H9 (cell line): ENCODE data around the gene CLK2. TPM values are rescaled to one million over a fixed set of nuclear protein-coding genes. Genes with fewer than 3 reads are reported as not detected.

Experiments
- DNase-seq: peaks from one replicate; pipeline ENCODE4 v3.0.0-alpha.2; 2017
- H2AFZ ChIP-seq: one replicate; pipeline ENCODE4 v1.6.1; 2013; ENCODE audit warnings: mild to moderate bottlenecking, low read length, control low read depth, moderate library complexity
- H2AK5ac ChIP-seq: 2 replicates; pipeline ENCODE4 v1.6.1; 2013; ENCODE audit warnings: low read length, control low read depth, mixed read lengths; ENCODE audit not compliant: insufficient read length
- H2BK120ac ChIP-seq: one replicate; pipeline ENCODE4 v1.6.1; 2013; ENCODE audit warnings: low read depth, mild to moderate bottlenecking, low read length, control low read depth, inconsistent platforms; ENCODE audit not compliant: poor library complexity, severe bottlenecking
- H2BK12ac ChIP-seq: 2 replicates; pipeline ENCODE4 v1.6.1; 2013; ENCODE audit warnings: low read length, control low read depth, mixed read lengths, low read depth; ENCODE audit not compliant: insufficient read length
- H2BK15ac ChIP-seq: 2 replicates; pipeline ENCODE4 v1.6.1; 2013; ENCODE audit warnings: low read depth, low read length, control low read depth
- H2BK20ac ChIP-seq: one replicate; pipeline ENCODE4 v1.6.1; 2013; ENCODE audit warnings: low read depth, mild to moderate bottlenecking, low read length, control low read depth, inconsistent platforms; ENCODE audit not compliant: poor library complexity, severe bottlenecking
- H2BK5ac ChIP-seq: 2 replicates; pipeline ENCODE4 v1.6.1; 2013; ENCODE audit warnings: low read length, control low read depth, mixed read lengths; ENCODE audit not compliant: insufficient read length
- H3K14ac ChIP-seq: 2 replicates; pipeline ENCODE4 v1.6.1; 2013; ENCODE audit warnings: low read length, control low read depth; ENCODE audit not compliant: insufficient read depth
- H3K18ac ChIP-seq: 2 replicates; pipeline ENCODE4 v1.6.1; 2013; ENCODE audit warnings: low read depth, mild to moderate bottlenecking, mixed read lengths, low read length, control low read depth; ENCODE audit not compliant: insufficient read length
- H3K23ac ChIP-seq: 2 replicates; pipeline ENCODE4 v1.6.1; 2013; ENCODE audit warnings: low read length, control low read depth, mixed read lengths, low read depth; ENCODE audit not compliant: insufficient read length
- H3K23me2 ChIP-seq: 2 replicates; pipeline ENCODE4 v1.6.1; 2013; ENCODE audit warnings: low read depth, mild to moderate bottlenecking, mixed read lengths, low read length, control low read depth; ENCODE audit not compliant: insufficient read length, poor library complexity, severe bottlenecking
- H3K27ac ChIP-seq: 2 replicates; pipeline ENCODE4 v1.5.1; 2013; ENCODE audit warnings: low read length, control low read depth, mixed read lengths, low read depth; ENCODE audit not compliant: insufficient read length
- H3K27me3 ChIP-seq: 2 replicates; pipeline ENCODE4 v1.6.1; 2013; ENCODE audit warnings: low read length, control low read depth, inconsistent platforms; ENCODE audit not compliant: insufficient read depth
- H3K4ac ChIP-seq: 2 replicates; pipeline ENCODE4 v1.6.1; 2013; ENCODE audit warnings: low read depth, mild to moderate bottlenecking, control low read depth, inconsistent platforms, low read length, moderate library complexity
- H3K4me1 ChIP-seq: 2 replicates; pipeline ENCODE4 v1.6.1; 2013; ENCODE audit warnings: low read length, control low read depth, inconsistent platforms; ENCODE audit not compliant: insufficient read depth
- H3K4me2 ChIP-seq: 2 replicates; pipeline ENCODE4 v1.6.1; 2013; ENCODE audit warnings: low read length, control low read depth, mixed read lengths; ENCODE audit not compliant: insufficient read length, insufficient read depth
- H3K56ac ChIP-seq: 2 replicates; pipeline ENCODE4 v1.6.1; 2013; ENCODE audit warnings: low read depth, mild to moderate bottlenecking, mixed read lengths, low read length, control low read depth; ENCODE audit not compliant: insufficient read length
- H3K79me1 ChIP-seq: 2 replicates; pipeline ENCODE4 v1.6.1; 2013; ENCODE audit warnings: low read depth, mild to moderate bottlenecking, moderate library complexity, low read length, control low read depth, inconsistent platforms; ENCODE audit not compliant: insufficient read depth, poor library complexity, severe bottlenecking
- H3K79me2 ChIP-seq: 2 replicates; pipeline ENCODE4 v1.6.1; 2013; ENCODE audit warnings: low read length, control low read depth, inconsistent platforms; ENCODE audit not compliant: insufficient read depth
- H3K9ac ChIP-seq: 2 replicates; pipeline ENCODE4 v1.6.1; 2013; ENCODE audit warnings: low read length, control low read depth, mixed read lengths; ENCODE audit not compliant: insufficient read length; ENCODE audit errors: extremely low read depth
- H3K9me3 ChIP-seq: one replicate; pipeline ENCODE4 v1.6.1; 2013; ENCODE audit warnings: low read depth, low read length, inconsistent platforms; ENCODE audit not compliant: control insufficient read depth
- H3T11ph ChIP-seq: one replicate; pipeline ENCODE4 v1.6.1; 2013; ENCODE audit warnings: mild to moderate bottlenecking, low read length, control low read depth, inconsistent platforms
- H4K20me1 ChIP-seq: one replicate; pipeline ENCODE4 v1.6.1; 2013; ENCODE audit not compliant: control insufficient read depth, insufficient read length, insufficient read depth
- H4K5ac ChIP-seq: 2 replicates; pipeline ENCODE4 v1.6.1; 2013; ENCODE audit warnings: low read depth, mild to moderate bottlenecking, mixed read lengths, low read length, control low read depth; ENCODE audit not compliant: insufficient read length
- H4K8ac ChIP-seq: replicated peaks from 2 replicates; pipeline ENCODE4 v1.6.1; 2013; ENCODE audit warnings: low read length, control low read depth, mixed read lengths, low read depth; ENCODE audit not compliant: insufficient read length
- H4K91ac ChIP-seq: 2 replicates; pipeline ENCODE4 v1.6.1; 2013; ENCODE audit warnings: low read depth, mild to moderate bottlenecking, moderate library complexity, mixed read lengths, low read length, control low read depth; ENCODE audit not compliant: insufficient read length
- H3K27ac Mint-ChIP-seq, 3 experiments: 2 replicates in 2 of 3; 3 replicates in 1 of 3; pipeline ENCODE4 v1.8.0; 2020 to 2021; ENCODE audit warnings: mixed read lengths in 3 of 3, mild to moderate bottlenecking in 1 of 3, moderate library complexity in 1 of 3
- H3K27me3 Mint-ChIP-seq: 2 replicates; pipeline ENCODE4 v1.8.0; 2021; ENCODE audit warnings: low read depth, mild to moderate bottlenecking, moderate library complexity, mixed read lengths
- H3K36me3 Mint-ChIP-seq, 3 experiments: 2 replicates in 2 of 3; 3 replicates in 1 of 3; pipeline ENCODE4 v1.8.0; 2020 to 2021; ENCODE audit warnings: low read depth in 3 of 3, mixed read lengths in 3 of 3; ENCODE audit not compliant: insufficient read depth in 1 of 3
- H3K4me1 Mint-ChIP-seq, 2 experiments: 2 replicates each; pipeline ENCODE4 v1.8.0; 2020; ENCODE audit warnings: mixed read lengths in 2 of 2
- H3K4me3 Mint-ChIP-seq, 2 experiments: 2 replicates in 1 of 2; 3 replicates in 1 of 2; pipeline ENCODE4 v1.8.0; 2020 to 2021; ENCODE audit warnings: mild to moderate bottlenecking in 2 of 2, mixed read lengths in 2 of 2, moderate library complexity in 1 of 2
- H3K9me3 Mint-ChIP-seq, 2 experiments: 2 replicates in 1 of 2; 3 replicates in 1 of 2; pipeline ENCODE4 v1.8.0; 2020; ENCODE audit warnings: mild to moderate bottlenecking in 2 of 2, mixed read lengths in 2 of 2, moderate library complexity in 1 of 2
- WGBS: extraction: QIAGEN DNeasy Blood & Tissue Kit; methylation state at CpG from one replicate; pipeline ENCODE4 v1.1.7; 2013; ENCODE audit warnings: missing lambda C conversion rate, low lambda C conversion rate, mixed read lengths; ENCODE audit not compliant: insufficient read length; ENCODE audit errors: extremely low coverage; 5-methylcytosine and 5-hydroxymethylcytosine counted together
- total RNA-seq: library from RNA; stranded (reverse); gene quantifications from 2 replicates; pipeline ENCODE4 v1.2.1, GENCODE V29; 2021
- TF ChIP-seq, protein P1 (sequence below): fragments of 200-600 bp; sonication (generic); conservative IDR thresholded peaks from 3 replicates; pipeline ENCODE4 v1.8.0; 2021; ENCODE audit warnings: antibody characterized with exemption, mild to moderate bottlenecking

The CLK2 gene
- total RNA-seq, 1 experiment from 2014 or later = 77.5 TPM

DNA sequence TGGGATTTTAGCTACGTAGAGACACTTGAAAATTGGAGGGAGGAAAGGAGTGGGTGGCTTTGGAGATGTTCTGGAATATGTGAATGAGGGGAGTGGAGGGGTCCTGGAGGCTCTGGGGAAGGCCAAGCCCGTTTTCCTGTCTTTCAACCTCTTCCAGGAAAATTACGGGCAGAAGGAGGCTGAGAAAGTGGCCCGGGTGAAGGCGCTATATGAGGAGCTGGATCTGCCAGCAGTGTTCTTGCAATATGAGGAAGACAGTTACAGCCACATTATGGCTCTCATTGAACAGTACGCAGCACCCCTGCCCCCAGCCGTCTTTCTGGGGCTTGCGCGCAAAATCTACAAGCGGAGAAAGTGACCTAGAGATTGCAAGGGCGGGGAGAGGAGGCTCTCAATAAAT is 46.9 kb upstream of the CLK2 start:
- TF ChIP-seq, protein P1, sequence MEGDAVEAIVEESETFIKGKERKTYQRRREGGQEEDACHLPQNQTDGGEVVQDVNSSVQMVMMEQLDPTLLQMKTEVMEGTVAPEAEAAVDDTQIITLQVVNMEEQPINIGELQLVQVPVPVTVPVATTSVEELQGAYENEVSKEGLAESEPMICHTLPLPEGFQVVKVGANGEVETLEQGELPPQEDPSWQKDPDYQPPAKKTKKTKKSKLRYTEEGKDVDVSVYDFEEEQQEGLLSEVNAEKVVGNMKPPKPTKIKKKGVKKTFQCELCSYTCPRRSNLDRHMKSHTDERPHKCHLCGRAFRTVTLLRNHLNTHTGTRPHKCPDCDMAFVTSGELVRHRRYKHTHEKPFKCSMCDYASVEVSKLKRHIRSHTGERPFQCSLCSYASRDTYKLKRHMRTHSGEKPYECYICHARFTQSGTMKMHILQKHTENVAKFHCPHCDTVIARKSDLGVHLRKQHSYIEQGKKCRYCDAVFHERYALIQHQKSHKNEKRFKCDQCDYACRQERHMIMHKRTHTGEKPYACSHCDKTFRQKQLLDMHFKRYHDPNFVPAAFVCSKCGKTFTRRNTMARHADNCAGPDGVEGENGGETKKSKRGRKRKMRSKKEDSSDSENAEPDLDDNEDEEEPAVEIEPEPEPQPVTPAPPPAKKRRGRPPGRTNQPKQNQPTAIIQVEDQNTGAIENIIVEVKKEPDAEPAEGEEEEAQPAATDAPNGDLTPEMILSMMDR = no peak
- Mint-ChIP-seq H3K4me3 (peak overlapping the region; percentile 86 to 93), H3K27ac (peak overlapping the region in 2 of 3 experiments; percentile 42 to 50; a peak in 2 of 7 replicates), H3K4me1 (peaks cover 31 to 33% of the 10 kb centered on the region in 2 experiments), H3K36me3 (peaks cover 14 to 23% (median 19%) of the 10 kb centered on the region in 3 experiments; a peak in 6 of 7 replicates), H3K27me3 (no peaks in the 10 kb centered on the region; the same call in 1 of the 2 replicates), H3K9me3 (no peaks in the 10 kb centered on the region)
- H2AK5ac ChIP-seq = no peak overlapping the region
- no peaks in the 10 kb centered on the region for H3K27me3 ChIP-seq
- no CpG with 5 or more reads among the region's 11 CpGs for WGBS
- no peak overlapping the region for H3K23ac ChIP-seq
- H3K56ac ChIP-seq = no peak overlapping the region
- no peak overlapping the region for H2BK20ac ChIP-seq
- no peak overlapping the region for H4K8ac ChIP-seq
- no peak overlapping the region for H3T11ph ChIP-seq
- H2BK15ac ChIP-seq = no peak overlapping the region
- no peaks in the 10 kb centered on the region for H4K20me1 ChIP-seq
- no peak overlapping the region for H4K5ac ChIP-seq
- no peak overlapping the region for H3K4ac ChIP-seq
- H3K9me3 ChIP-seq = no peaks in the 10 kb centered on the region
- no peak overlapping the region for H3K9ac ChIP-seq
- DNase-seq = no peak
- no peak overlapping the region for H3K18ac ChIP-seq
- no peak overlapping the region for H2AFZ ChIP-seq
- no peak overlapping the region for H2BK12ac ChIP-seq
- no peak overlapping the region for H3K27ac ChIP-seq
- peaks cover 2% of the 10 kb centered on the region; the same call in 1 of the 2 replicates for H3K4me1 ChIP-seq
- H2BK120ac ChIP-seq = no peak overlapping the region
- H4K91ac ChIP-seq = no peak overlapping the region
- H2BK5ac ChIP-seq = no peak overlapping the region
- peak overlapping the region; percentile 68 for H3K4me2 ChIP-seq
- no peaks in the 10 kb centered on the region for H3K79me2 ChIP-seq
- H3K14ac ChIP-seq = no peak overlapping the region
- H3K23me2 ChIP-seq = peaks cover 31% of the 10 kb centered on the region
- no peaks in the 10 kb centered on the region for H3K79me1 ChIP-seq
